Loucy (cell line): ENCODE results near the gene PLEKHA6.

Experiments
- H2AFZ ChIP-seq: fragments of 200-600 bp; sonication (generic); 2 replicates; pipeline ENCODE4 v1.6.0; 2016; ENCODE audit warnings: antibody characterized with exemption, mild to moderate bottlenecking, low read length, moderate library complexity
- H3F3A ChIP-seq: fragments of 200-600 bp; 2 replicates; pipeline ENCODE4 v1.6.0; 2016; ENCODE audit warnings: antibody characterized with exemption, low read depth, mild to moderate bottlenecking
- H3K27me3 ChIP-seq: fragments of 200-600 bp; sonication (generic); 2 replicates; pipeline ENCODE4 v1.6.1; 2014; ENCODE audit warnings: low read length, mild to moderate bottlenecking; ENCODE audit not compliant: insufficient read depth, poor library complexity, severe bottlenecking
- H3K36me3 ChIP-seq: fragments of 200-600 bp; sonication (generic); 2 replicates; pipeline ENCODE4 v1.6.1; 2016; ENCODE audit warnings: low read length; ENCODE audit not compliant: insufficient read depth
- H3K4me1 ChIP-seq: fragments of 200-600 bp; sonication (generic); 2 replicates; pipeline ENCODE4 v1.5.1; 2014; ENCODE audit warnings: low read length, mild to moderate bottlenecking; ENCODE audit not compliant: insufficient read depth, poor library complexity, severe bottlenecking
- H3K4me2 ChIP-seq: fragments of 200-600 bp; sonication (generic); 2 replicates; pipeline ENCODE4 v1.6.0; 2014; ENCODE audit warnings: antibody characterized with exemption, low read length, low read depth, mild to moderate bottlenecking; ENCODE audit not compliant: poor library complexity, severe bottlenecking
- H3K4me3 ChIP-seq: fragments of 200-600 bp; sonication (generic); 2 replicates; pipeline ENCODE4 v1.5.1; 2014; ENCODE audit warnings: low read length, mild to moderate bottlenecking, mixed read lengths; ENCODE audit not compliant: poor library complexity, severe bottlenecking
- H3K79me2 ChIP-seq: fragments of 200-600 bp; sonication (generic); 2 replicates; pipeline ENCODE4 v1.6.1; 2014; ENCODE audit warnings: low read length; ENCODE audit not compliant: insufficient read depth
- H3K9ac ChIP-seq: fragments of 200-600 bp; sonication (generic); 2 replicates; pipeline ENCODE4 v1.6.0; 2014; ENCODE audit warnings: mild to moderate bottlenecking, low read depth, low read length, moderate library complexity; ENCODE audit not compliant: poor library complexity, severe bottlenecking
- H3K9me2 ChIP-seq: fragments of 200-600 bp; sonication (generic); replicated peaks from 2 replicates; pipeline ENCODE4 v1.6.1; 2016; ENCODE audit warnings: low read depth, low read length, mixed read lengths
- H3K9me3 ChIP-seq: fragments of 200-600 bp; sonication (generic); 2 replicates; pipeline ENCODE4 v1.6.1; 2014; ENCODE audit warnings: mild to moderate bottlenecking, antibody characterized with exemption, low read length, low read depth; ENCODE audit not compliant: insufficient read depth
- H4K20me1 ChIP-seq: fragments of 200-600 bp; sonication (generic); 2 replicates; pipeline ENCODE4 v1.6.0; 2014; ENCODE audit warnings: antibody characterized with exemption, low read length, mild to moderate bottlenecking; ENCODE audit not compliant: insufficient read depth, poor library complexity, severe bottlenecking
- EZH2phosphoT487 ChIP-seq: fragments of 200-600 bp; IDR thresholded peaks from 2 replicates; pipeline ENCODE4 v1.6.1; 2018; ENCODE audit warnings: antibody characterized with exemption, mild to moderate bottlenecking, moderate library complexity, borderline replicate concordance
- TF ChIP-seq, protein P1 (sequence below): fragments of 200-600 bp; sonication (generic); conservative IDR thresholded peaks from 2 replicates; pipeline ENCODE4 v1.5.1; 2014; ENCODE audit warnings: mild to moderate bottlenecking, antibody characterized with exemption, low read length

PLEKHA6 gene

DNA sequence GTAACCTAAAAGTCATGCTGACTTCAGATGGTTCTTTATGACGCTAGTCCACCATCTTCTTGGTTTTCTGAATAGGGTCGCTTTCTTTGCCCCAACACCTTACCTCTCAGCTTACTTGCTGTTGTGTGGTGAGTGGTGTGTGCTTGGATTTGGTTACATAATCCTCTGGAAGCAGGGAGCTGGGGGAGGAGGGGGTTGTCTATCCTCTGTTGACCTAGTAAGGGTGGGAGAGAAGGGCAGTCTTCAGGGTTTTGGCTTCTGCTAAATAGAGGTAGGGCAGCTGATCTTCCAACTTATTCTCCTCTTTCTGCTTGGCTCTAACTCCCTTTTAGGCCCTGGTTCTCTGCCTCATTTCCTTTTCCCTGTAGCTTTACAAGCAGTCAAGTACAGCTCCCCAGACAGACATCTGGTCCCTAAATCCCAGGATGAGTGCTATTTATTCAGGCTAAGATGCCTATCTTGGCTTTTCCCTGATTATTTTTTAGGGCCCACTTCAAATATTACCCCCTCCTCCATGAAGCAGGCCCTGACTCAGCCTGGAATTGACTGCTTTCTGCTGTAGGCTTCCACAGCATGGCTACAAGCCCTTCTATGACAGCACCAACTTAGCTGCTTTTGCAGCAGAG lies 187.2 kb downstream of the PLEKHA6 start:
- TF ChIP-seq, protein P1, sequence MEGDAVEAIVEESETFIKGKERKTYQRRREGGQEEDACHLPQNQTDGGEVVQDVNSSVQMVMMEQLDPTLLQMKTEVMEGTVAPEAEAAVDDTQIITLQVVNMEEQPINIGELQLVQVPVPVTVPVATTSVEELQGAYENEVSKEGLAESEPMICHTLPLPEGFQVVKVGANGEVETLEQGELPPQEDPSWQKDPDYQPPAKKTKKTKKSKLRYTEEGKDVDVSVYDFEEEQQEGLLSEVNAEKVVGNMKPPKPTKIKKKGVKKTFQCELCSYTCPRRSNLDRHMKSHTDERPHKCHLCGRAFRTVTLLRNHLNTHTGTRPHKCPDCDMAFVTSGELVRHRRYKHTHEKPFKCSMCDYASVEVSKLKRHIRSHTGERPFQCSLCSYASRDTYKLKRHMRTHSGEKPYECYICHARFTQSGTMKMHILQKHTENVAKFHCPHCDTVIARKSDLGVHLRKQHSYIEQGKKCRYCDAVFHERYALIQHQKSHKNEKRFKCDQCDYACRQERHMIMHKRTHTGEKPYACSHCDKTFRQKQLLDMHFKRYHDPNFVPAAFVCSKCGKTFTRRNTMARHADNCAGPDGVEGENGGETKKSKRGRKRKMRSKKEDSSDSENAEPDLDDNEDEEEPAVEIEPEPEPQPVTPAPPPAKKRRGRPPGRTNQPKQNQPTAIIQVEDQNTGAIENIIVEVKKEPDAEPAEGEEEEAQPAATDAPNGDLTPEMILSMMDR, result no peak
- TF ChIP-seq EZH2phosphoT487, result no peak
- H3K4me1 ChIP-seq, result peaks cover 7% of the 10 kb centered on the region
- H3K27me3 ChIP-seq, result no peaks in the 10 kb centered on the region
- H3K79me2 ChIP-seq, result no peaks in the 10 kb centered on the region
- H3K36me3 ChIP-seq, result no peaks in the 10 kb centered on the region
- no peak overlapping the region for H2AFZ ChIP-seq
- H4K20me1 ChIP-seq, result no peaks in the 10 kb centered on the region
- H3K4me2 ChIP-seq, result no peak overlapping the region
- peaks cover 13% of the 10 kb centered on the region; the same call in 1 of the 2 replicates for H3K9me3 ChIP-seq
- no peaks in the 10 kb centered on the region for H3F3A ChIP-seq
- H3K4me3 ChIP-seq, result no peak overlapping the region
- H3K9ac ChIP-seq, result no peak overlapping the region
- H3K9me2 ChIP-seq, result no peaks in the 10 kb centered on the region

DNA sequence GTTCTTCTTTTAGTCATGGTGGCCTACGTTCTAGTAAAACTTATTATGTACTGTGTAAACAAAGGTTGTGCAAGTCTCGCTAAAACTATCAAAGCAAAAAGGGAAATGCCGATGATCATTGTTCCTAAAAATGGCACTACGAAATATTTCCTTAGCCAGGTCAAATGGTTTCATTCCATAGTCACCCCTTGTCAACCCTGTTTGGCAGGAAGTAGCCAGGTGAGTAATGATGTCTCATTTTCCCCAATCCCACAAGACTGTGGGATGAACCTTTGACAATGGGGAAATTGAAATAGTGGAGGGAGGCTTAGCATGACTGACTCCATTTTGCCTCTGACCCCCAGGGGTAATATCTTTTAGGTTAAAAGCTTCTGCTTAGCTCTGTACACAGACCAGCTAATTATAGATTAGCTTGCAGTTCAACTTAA lies 188.0 kb downstream of the PLEKHA6 start:
- Histone ChIP-seq H3K9me3 (peaks cover 13% of the 10 kb centered on the region; the same call in 1 of the 2 replicates), H3F3A (no peaks in the 10 kb centered on the region), H3K27me3 (no peaks in the 10 kb centered on the region), H2AFZ (no peak overlapping the region), H3K36me3 (no peaks in the 10 kb centered on the region), H3K4me3 (no peak overlapping the region), H3K9me2 (no peaks in the 10 kb centered on the region), H3K79me2 (no peaks in the 10 kb centered on the region), H4K20me1 (no peaks in the 10 kb centered on the region), H3K4me2 (no peak overlapping the region), H3K9ac (no peak overlapping the region), H3K4me1 (no peaks in the 10 kb centered on the region)
- TF ChIP-seq, protein P1, result no peak
- no peak for TF ChIP-seq EZH2phosphoT487

DNA sequence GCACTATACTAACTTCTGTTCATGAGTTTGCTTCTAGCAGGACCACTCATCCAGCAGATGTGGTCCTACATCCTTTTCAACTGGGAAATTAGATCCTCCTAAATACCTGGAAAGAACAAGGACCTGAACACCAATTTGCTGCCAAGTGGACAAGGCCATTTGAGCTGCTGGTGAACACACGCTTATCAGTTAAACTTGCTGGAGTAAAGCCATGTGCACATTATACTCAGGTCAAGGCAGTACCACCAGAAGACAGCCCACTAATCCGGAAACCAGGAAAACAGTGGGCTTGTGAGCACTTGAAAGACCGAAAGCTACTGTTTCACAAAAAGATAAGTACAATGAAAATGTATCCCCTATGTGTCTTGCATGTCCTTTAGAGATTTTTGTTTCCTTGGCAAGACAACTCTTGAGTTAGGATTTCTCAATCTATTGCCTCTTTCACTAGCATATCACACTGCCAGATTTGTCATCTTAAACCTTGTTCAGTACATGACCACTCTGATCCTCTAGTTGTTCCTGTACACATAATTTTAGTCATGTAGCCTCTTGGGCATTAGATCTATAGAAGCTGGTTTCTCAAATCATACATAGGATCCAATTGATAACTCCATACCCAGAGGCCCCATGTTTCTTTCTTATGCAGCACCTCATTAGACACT lies 189.1 kb downstream of the PLEKHA6 start:
- H3K9me2 ChIP-seq, result no peaks in the 10 kb centered on the region
- H3K4me2 ChIP-seq, result no peak overlapping the region
- TF ChIP-seq EZH2phosphoT487, result no peak
- TF ChIP-seq, protein P1, result no peak
- no peaks in the 10 kb centered on the region for H3F3A ChIP-seq
- no peak overlapping the region for H2AFZ ChIP-seq
- H3K36me3 ChIP-seq, result no peaks in the 10 kb centered on the region
- H3K9ac ChIP-seq, result no peak overlapping the region
- H3K4me3 ChIP-seq, result no peak overlapping the region
- no peaks in the 10 kb centered on the region for H3K79me2 ChIP-seq
- no peaks in the 10 kb centered on the region for H4K20me1 ChIP-seq
- H3K4me1 ChIP-seq, result no peaks in the 10 kb centered on the region
- H3K27me3 ChIP-seq, result no peaks in the 10 kb centered on the region
- H3K9me3 ChIP-seq, result peaks cover 13% of the 10 kb centered on the region; the same call in 1 of the 2 replicates
